Ishikawa (cell line): Measurements from ENCODE around the gene DYNC1H1.

Experiments
- TAF1 ChIP-seq: IDR thresholded peaks from 2 replicates; pipeline ENCODE4 v1.6.1; 2012; ENCODE audit warnings: low read depth, mild to moderate bottlenecking
- YY1 ChIP-seq: IDR thresholded peaks from 2 replicates; pipeline ENCODE4 v1.6.1; 2012; ENCODE audit warnings: low read depth
- TF ChIP-seq, protein P1 (sequence below): IDR thresholded peaks from 2 replicates; pipeline ENCODE4 v1.6.1; 2012; ENCODE audit warnings: low read depth, mild to moderate bottlenecking
- TF ChIP-seq, protein P2 (sequence below): IDR thresholded peaks from 2 replicates; pipeline ENCODE4 v1.6.1; 2012

DNA sequence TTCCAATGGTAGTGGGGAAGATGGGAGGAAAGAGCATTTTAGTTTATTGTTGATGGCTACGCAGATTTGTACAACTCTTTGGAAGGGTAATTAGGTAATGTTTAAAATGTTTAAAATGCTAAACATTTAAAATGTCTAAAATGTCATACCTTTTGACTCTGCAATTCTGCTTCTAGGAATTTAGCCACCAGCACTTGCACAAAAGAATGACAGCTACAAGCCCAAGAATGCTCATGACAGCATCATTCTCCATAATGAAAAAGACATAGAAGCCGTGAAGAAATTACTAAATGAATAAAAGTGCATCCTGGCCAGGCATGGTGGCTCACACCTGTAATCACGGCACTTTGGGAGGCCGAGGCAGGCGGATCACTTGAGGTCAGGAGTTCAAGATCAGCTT is 19.9 kb upstream of the DYNC1H1 start:
- no peak for TF ChIP-seq YY1
- no peak for TF ChIP-seq TAF1
- TF ChIP-seq, protein P1, sequence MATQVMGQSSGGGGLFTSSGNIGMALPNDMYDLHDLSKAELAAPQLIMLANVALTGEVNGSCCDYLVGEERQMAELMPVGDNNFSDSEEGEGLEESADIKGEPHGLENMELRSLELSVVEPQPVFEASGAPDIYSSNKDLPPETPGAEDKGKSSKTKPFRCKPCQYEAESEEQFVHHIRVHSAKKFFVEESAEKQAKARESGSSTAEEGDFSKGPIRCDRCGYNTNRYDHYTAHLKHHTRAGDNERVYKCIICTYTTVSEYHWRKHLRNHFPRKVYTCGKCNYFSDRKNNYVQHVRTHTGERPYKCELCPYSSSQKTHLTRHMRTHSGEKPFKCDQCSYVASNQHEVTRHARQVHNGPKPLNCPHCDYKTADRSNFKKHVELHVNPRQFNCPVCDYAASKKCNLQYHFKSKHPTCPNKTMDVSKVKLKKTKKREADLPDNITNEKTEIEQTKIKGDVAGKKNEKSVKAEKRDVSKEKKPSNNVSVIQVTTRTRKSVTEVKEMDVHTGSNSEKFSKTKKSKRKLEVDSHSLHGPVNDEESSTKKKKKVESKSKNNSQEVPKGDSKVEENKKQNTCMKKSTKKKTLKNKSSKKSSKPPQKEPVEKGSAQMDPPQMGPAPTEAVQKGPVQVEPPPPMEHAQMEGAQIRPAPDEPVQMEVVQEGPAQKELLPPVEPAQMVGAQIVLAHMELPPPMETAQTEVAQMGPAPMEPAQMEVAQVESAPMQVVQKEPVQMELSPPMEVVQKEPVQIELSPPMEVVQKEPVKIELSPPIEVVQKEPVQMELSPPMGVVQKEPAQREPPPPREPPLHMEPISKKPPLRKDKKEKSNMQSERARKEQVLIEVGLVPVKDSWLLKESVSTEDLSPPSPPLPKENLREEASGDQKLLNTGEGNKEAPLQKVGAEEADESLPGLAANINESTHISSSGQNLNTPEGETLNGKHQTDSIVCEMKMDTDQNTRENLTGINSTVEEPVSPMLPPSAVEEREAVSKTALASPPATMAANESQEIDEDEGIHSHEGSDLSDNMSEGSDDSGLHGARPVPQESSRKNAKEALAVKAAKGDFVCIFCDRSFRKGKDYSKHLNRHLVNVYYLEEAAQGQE = no peak
- TF ChIP-seq, protein P2, sequence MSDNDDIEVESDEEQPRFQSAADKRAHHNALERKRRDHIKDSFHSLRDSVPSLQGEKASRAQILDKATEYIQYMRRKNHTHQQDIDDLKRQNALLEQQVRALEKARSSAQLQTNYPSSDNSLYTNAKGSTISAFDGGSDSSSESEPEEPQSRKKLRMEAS = no peak
